HCT116 (cell line): ENCODE data around the gene COL16A1. TPM values are rescaled to one million over a fixed set of nuclear protein-coding genes. Genes with fewer than 3 reads are reported as not detected.

Experiments
- ATAC-seq: fragments of 200-7000 bp; cut with Tn5 transposase; 2 replicates; pipeline ENCODE4 v1.9.1; 2020; ENCODE audit warnings: mild to moderate bottlenecking, moderate library complexity
- BruUV-seq: library from RNA; stranded (reverse); fragments of 400-500 nt; replicated peaks from 2 replicates; lab custom pipeline; 2021; lab: Mats Ljungman, UMichigan
- CTCF ChIA-PET: fragments of 300-600 bp; sonication (Branson Sonifier 250); formaldehyde crosslinking; loops from one replicate; lab custom pipeline; 2021; ENCODE audit warnings: antibody characterized with exemption; lab: Charles Lee
- POLR2A ChIA-PET: fragments of 300-600, 350-600 bp; sonication (Branson Sonifier 250); formaldehyde crosslinking; loops from one replicate; lab custom pipeline; 2021; ENCODE audit warnings: antibody characterized with exemption; lab: Charles Lee
- RAD21 ChIA-PET, 2 experiments: fragments of 300-600 bp; sonication (Branson Sonifier 250); formaldehyde crosslinking; loops; one replicate each; lab custom pipeline; 2023; ENCODE audit warnings: low total read pairs in 2 of 2; ENCODE audit not compliant: uncharacterized antibody in 2 of 2, unreplicated experiment in 2 of 2, low non-redundant PET in 1 of 2; lab: Charles Lee
- DNase-seq: peaks from one replicate; pipeline ENCODE4 v3.0.0-alpha.2; 2010; ENCODE audit warnings: low read depth, low spot score
- H2AFZ ChIP-seq: fragments of 200-600 bp; shearing (Covaris generic), sonication (generic); 2 replicates; pipeline ENCODE4 v1.6.1; 2017; ENCODE audit warnings: low read depth, mixed run types, mixed read lengths, antibody characterized with exemption, low read length; ENCODE audit not compliant: poor library complexity, severe bottlenecking
- H3K27ac ChIP-seq: 2 replicates; pipeline ENCODE4 v1.5.1; 2012; ENCODE audit warnings: low read depth, low read length
- H3K27me3 ChIP-seq: fragments of 200-600 bp; sonication (generic); 2 replicates; pipeline ENCODE4 v1.6.1; 2016; ENCODE audit warnings: mixed run types, low read length, mixed read lengths; ENCODE audit not compliant: insufficient read depth
- H3K36me3 ChIP-seq, 2 experiments: fragments of 200-500 bp in 1 of 2; fragments of 200-600 bp in 1 of 2; sonication (Bioruptor generic) in 1 of 2; sonication (generic) in 1 of 2; 2 replicates each; pipeline versions ENCODE4 v1.5.1 to v1.6.1; 2014 to 2016; ENCODE audit warnings: low read length in 2 of 2, inconsistent platforms in 1 of 2, mixed read lengths in 1 of 2, mixed run types in 1 of 2; ENCODE audit not compliant: insufficient read depth in 2 of 2, control insufficient read depth in 1 of 2
- H3K4me1 ChIP-seq, 2 experiments: fragments of 200-600 bp in 1 of 2; sonication (generic) in 1 of 2; 2 replicates each; pipeline versions ENCODE4 v1.5.1 to v1.6.1; 2012 to 2017; ENCODE audit warnings: low read length in 2 of 2, inconsistent platforms in 1 of 2, mild to moderate bottlenecking in 1 of 2, mixed read lengths in 1 of 2, mixed run types in 1 of 2, moderate library complexity in 1 of 2; ENCODE audit not compliant: insufficient read depth in 2 of 2, control insufficient read depth in 1 of 2
- H3K4me2 ChIP-seq: fragments of 200-600 bp; sonication (generic); 2 replicates; pipeline ENCODE4 v1.6.1; 2017; ENCODE audit warnings: mixed run types, low read length, mixed read lengths
- H3K4me3 ChIP-seq, 2 experiments: fragments of 200-600 bp in 1 of 2; sonication (generic) in 1 of 2; replicated peaks in 1 of 2; 2 replicates each; pipeline ENCODE4 v1.5.1; 2011 to 2016; ENCODE audit warnings: low read length in 2 of 2, control low read depth in 1 of 2, low read depth in 1 of 2, mild to moderate bottlenecking in 1 of 2, mixed read lengths in 1 of 2, mixed run types in 1 of 2
- H3K79me2 ChIP-seq: fragments of 200-600 bp; sonication (generic); 2 replicates; pipeline ENCODE4 v1.6.1; 2017; ENCODE audit warnings: mild to moderate bottlenecking, mixed run types, low read length, moderate library complexity, mixed read lengths; ENCODE audit not compliant: insufficient read depth
- H3K9ac ChIP-seq: fragments of 200-600 bp; sonication (generic); 2 replicates; pipeline ENCODE4 v1.6.1; 2016; ENCODE audit warnings: low read length, mixed read lengths
- H3K9me2 ChIP-seq: fragments of 200-600 bp; sonication (generic), shearing (Covaris generic); 2 replicates; pipeline ENCODE4 v1.6.1; 2017; ENCODE audit warnings: mixed run types, mild to moderate bottlenecking, moderate library complexity; ENCODE audit not compliant: insufficient read depth
- H3K9me3 ChIP-seq, 2 experiments: fragments of 200-500 bp in 1 of 2; fragments of 200-600 bp in 1 of 2; sonication (Bioruptor generic) in 1 of 2; sonication (generic) in 1 of 2; 2 replicates each; pipeline ENCODE4 v1.6.1; 2014 to 2017; ENCODE audit warnings: low read length in 2 of 2, mixed read lengths in 2 of 2, inconsistent platforms in 1 of 2, low read depth in 1 of 2, mild to moderate bottlenecking in 1 of 2, mixed run types in 1 of 2, moderate library complexity in 1 of 2; ENCODE audit not compliant: control insufficient read depth in 1 of 2, insufficient read depth in 1 of 2
- H4K20me1 ChIP-seq: fragments of 200-600 bp; sonication (generic), shearing (Covaris generic); 2 replicates; pipeline ENCODE4 v1.6.1; 2017; ENCODE audit warnings: mixed run types, mild to moderate bottlenecking, moderate library complexity; ENCODE audit not compliant: insufficient read depth
- CEBPB ChIP-seq: IDR thresholded peaks from 2 replicates; pipeline ENCODE4 v1.6.1; 2012; ENCODE audit warnings: low read depth
- CTCF ChIP-seq, 3 experiments: fragments of 200-600 bp in 1 of 3; sonication (generic) in 1 of 3; IDR thresholded peaks in 2 of 3; conservative IDR thresholded peaks in 1 of 3; 2 replicates each; pipeline ENCODE4 v1.5.1; 2012 to 2017; ENCODE audit warnings: low read depth in 2 of 3, low read length in 2 of 3, antibody characterized with exemption in 1 of 3, borderline replicate concordance in 1 of 3, control low read depth in 1 of 3, mild to moderate bottlenecking in 1 of 3, mixed read lengths in 1 of 3, mixed run types in 1 of 3, moderate library complexity in 1 of 3; ENCODE audit not compliant: insufficient read depth in 1 of 3
- EZH2phosphoT487 ChIP-seq: fragments of 200-600 bp; IDR thresholded peaks from 2 replicates; pipeline ENCODE4 v1.6.1; 2018; ENCODE audit warnings: antibody characterized with exemption, borderline replicate concordance
- FOSL1 ChIP-seq: IDR thresholded peaks from 2 replicates; pipeline ENCODE4 v1.6.1; 2012; ENCODE audit warnings: low read depth
- POLR2A ChIP-seq: IDR thresholded peaks from 2 replicates; pipeline ENCODE4 v1.7.0; 2011; ENCODE audit warnings: borderline replicate concordance; ENCODE audit not compliant: insufficient read depth, insufficient read length; ENCODE audit errors: extremely low read depth
- POLR2AphosphoS5 ChIP-seq: IDR thresholded peaks from 2 replicates; pipeline ENCODE4 v1.6.1; 2011; ENCODE audit warnings: mild to moderate bottlenecking, low read depth, low read length, moderate library complexity
- RAD21 ChIP-seq: IDR thresholded peaks from 2 replicates; pipeline ENCODE4 v1.6.1; 2012; ENCODE audit warnings: low read depth, mild to moderate bottlenecking
- SRF ChIP-seq: IDR thresholded peaks from 2 replicates; pipeline ENCODE4 v1.6.1; 2012; ENCODE audit warnings: low read depth
- TCF7L2 ChIP-seq: IDR thresholded peaks from 2 replicates; pipeline ENCODE4 v1.7.0; 2011; ENCODE audit warnings: borderline replicate concordance, inconsistent platforms; ENCODE audit not compliant: insufficient read depth, insufficient read length; ENCODE audit errors: extremely low read depth
- ZNF274 ChIP-seq: fragments of 200-500 bp; sonication (Bioruptor generic); IDR thresholded peaks from 2 replicates; pipeline ENCODE4 v1.6.1; 2014; ENCODE audit warnings: mild to moderate bottlenecking, low read depth, low read length, inconsistent platforms
- intact Hi-C: fragments of 100-400 bp; cut with micrococcal nuclease; formaldehyde crosslinking; loops from 2 replicates; pipeline ENCODE4 v1.10.0; 2022
- total RNA-seq: library from RNA; stranded (reverse); gene quantifications from one replicate; pipeline ENCODE4 v1.2.1, GENCODE V29; 2021; ENCODE audit not compliant: unreplicated experiment
- TF ChIP-seq, protein P1 (sequence below): IDR thresholded peaks from 2 replicates; pipeline ENCODE4 v1.6.1; 2011; ENCODE audit warnings: mild to moderate bottlenecking, low read length, moderate library complexity; ENCODE audit not compliant: insufficient replicate concordance; ENCODE audit errors: extremely low read depth
- TF ChIP-seq, protein P2 (sequence below): IDR thresholded peaks from 2 replicates; pipeline ENCODE4 v1.6.1; 2012; ENCODE audit warnings: low read depth
- TF ChIP-seq, protein P3 (sequence below): IDR thresholded peaks from 2 replicates; pipeline ENCODE4 v1.6.1; 2012

COL16A1 gene
- total RNA-seq, 1 experiment from 2014 or later = 2.2 TPM

GRCh38 chr1:31621498-31621820 is 82.4 kb downstream of the COL16A1 start:
- DNase-seq (no peak), ATAC-seq (no peak)
- intact Hi-C loops = no loop called here
- H3K9me2 ChIP-seq = no peaks in the 10 kb centered on the region
- H3K4me2 ChIP-seq = no peak overlapping the region
- H3K79me2 ChIP-seq = no peaks in the 10 kb centered on the region
- H3K9me3 ChIP-seq = no peaks in the 10 kb centered on the region
- TF ChIP-seq ZNF274 (no peak), TCF7L2 (no peak), RAD21 (no peak), FOSL1 (no peak), EZH2phosphoT487 (no peak), SRF (no peak), POLR2A (no peak), POLR2AphosphoS5 (no peak), CTCF (IDR thresholded peaks at IDR 0.05 in 2 of 3, conservative IDR thresholded peaks at IDR 0.05 in 1 of 3; ENCODE audit: borderline replicate concordance in 1 of 3, insufficient read depth in 1 of 3, low read depth in 2 of 3, low read length in 2 of 3) (no peak), CEBPB (no peak)
- TF ChIP-seq, protein P1, sequence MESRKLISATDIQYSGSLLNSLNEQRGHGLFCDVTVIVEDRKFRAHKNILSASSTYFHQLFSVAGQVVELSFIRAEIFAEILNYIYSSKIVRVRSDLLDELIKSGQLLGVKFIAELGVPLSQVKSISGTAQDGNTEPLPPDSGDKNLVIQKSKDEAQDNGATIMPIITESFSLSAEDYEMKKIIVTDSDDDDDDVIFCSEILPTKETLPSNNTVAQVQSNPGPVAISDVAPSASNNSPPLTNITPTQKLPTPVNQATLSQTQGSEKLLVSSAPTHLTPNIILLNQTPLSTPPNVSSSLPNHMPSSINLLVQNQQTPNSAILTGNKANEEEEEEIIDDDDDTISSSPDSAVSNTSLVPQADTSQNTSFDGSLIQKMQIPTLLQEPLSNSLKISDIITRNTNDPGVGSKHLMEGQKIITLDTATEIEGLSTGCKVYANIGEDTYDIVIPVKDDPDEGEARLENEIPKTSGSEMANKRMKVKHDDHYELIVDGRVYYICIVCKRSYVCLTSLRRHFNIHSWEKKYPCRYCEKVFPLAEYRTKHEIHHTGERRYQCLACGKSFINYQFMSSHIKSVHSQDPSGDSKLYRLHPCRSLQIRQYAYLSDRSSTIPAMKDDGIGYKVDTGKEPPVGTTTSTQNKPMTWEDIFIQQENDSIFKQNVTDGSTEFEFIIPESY = no peak
- TF ChIP-seq, protein P2, sequence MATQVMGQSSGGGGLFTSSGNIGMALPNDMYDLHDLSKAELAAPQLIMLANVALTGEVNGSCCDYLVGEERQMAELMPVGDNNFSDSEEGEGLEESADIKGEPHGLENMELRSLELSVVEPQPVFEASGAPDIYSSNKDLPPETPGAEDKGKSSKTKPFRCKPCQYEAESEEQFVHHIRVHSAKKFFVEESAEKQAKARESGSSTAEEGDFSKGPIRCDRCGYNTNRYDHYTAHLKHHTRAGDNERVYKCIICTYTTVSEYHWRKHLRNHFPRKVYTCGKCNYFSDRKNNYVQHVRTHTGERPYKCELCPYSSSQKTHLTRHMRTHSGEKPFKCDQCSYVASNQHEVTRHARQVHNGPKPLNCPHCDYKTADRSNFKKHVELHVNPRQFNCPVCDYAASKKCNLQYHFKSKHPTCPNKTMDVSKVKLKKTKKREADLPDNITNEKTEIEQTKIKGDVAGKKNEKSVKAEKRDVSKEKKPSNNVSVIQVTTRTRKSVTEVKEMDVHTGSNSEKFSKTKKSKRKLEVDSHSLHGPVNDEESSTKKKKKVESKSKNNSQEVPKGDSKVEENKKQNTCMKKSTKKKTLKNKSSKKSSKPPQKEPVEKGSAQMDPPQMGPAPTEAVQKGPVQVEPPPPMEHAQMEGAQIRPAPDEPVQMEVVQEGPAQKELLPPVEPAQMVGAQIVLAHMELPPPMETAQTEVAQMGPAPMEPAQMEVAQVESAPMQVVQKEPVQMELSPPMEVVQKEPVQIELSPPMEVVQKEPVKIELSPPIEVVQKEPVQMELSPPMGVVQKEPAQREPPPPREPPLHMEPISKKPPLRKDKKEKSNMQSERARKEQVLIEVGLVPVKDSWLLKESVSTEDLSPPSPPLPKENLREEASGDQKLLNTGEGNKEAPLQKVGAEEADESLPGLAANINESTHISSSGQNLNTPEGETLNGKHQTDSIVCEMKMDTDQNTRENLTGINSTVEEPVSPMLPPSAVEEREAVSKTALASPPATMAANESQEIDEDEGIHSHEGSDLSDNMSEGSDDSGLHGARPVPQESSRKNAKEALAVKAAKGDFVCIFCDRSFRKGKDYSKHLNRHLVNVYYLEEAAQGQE = no peak
- TF ChIP-seq, protein P3, sequence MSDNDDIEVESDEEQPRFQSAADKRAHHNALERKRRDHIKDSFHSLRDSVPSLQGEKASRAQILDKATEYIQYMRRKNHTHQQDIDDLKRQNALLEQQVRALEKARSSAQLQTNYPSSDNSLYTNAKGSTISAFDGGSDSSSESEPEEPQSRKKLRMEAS = no peak
- ChIA-PET CTCF (interaction anchor here (1.8 kb wide), 1 partner anchor 12 kb away, joined by 4 read pairs; no protein-coding TSS in a partner anchor), POLR2A (no interaction called here), RAD21 (no interaction called here)
- H4K20me1 ChIP-seq = no peaks in the 10 kb centered on the region
- no peak overlapping the region for H3K27ac ChIP-seq
- H3K36me3 ChIP-seq = no peaks in the 10 kb centered on the region
- no TSS peak for BruUV-seq
- no peaks in the 10 kb centered on the region for H3K27me3 ChIP-seq
- no peak overlapping the region for H3K4me3 ChIP-seq
- no peak overlapping the region for H2AFZ ChIP-seq
- H3K9ac ChIP-seq = no peak overlapping the region
- H3K4me1 ChIP-seq = no peaks in the 10 kb centered on the region; a peak in 1 of 4 replicates
